Measurements from ENCODE around the gene DNM3.

DNM3 gene

DNA sequence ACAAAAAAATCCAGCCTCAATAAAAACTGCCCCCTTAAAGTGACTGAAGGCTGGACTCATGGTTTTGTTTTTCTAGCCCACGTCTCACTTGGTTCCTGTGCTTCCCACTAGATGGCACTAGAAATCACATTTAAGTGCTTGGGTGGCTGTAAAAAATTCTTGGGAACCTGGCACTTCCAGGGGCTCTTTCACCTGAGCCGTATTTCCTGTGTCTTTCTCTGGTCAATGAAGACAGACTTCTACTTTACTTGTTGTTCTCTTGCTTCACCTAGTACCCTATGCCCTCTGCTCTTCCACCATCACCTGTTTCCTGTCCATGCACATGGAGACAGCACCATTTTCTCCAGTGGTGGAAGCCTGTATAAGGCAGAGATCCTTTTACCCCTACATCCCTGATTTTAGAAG is 39.8 kb upstream of the DNM3 start:
- peaks cover 12% of the 10 kb centered on the region for H3K36me3 ChIP-seq (ENCODE audit: control insufficient read depth, low read length)

DNA sequence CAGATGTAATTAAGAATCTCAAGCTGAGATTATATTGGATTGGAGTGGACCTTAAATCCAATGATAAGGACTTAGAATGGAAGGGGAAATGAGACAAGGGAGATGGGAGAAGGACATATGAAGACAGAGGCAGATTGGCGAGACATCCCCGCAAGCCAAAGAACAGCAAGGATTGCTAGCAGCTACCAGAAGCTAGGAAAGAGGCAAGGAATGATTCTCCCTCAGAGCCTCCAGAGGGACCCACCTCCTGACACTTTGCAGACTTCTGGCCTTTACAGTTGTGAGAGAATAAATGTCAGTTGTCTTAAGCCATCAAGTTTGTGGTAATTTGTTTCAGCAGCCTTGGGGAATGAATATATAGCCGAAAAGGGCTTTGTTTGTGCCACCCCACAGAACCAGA is 39.1 kb upstream of the DNM3 start:
- Histone ChIP-seq H3K4me3 (ENCODE audit: low read length) (no peak overlapping the region), H3K79me2 (ENCODE audit: control insufficient read depth, low read length) (no peaks in the 10 kb centered on the region), H3K27me3 (ENCODE audit: control insufficient read depth, low read length) (no peaks in the 10 kb centered on the region), H3K9me2 (replicated peaks; ENCODE audit: control insufficient read depth, low read length) (no peaks in the 10 kb centered on the region), H3F3A (ENCODE audit: control insufficient read depth, insufficient read depth) (no peaks in the 10 kb centered on the region), H3K4me1 (ENCODE audit: control insufficient read depth, low read length) (no peaks in the 10 kb centered on the region), H3K4me2 (ENCODE audit: low read length) (no peak overlapping the region), H3K9me3 (ENCODE audit: control insufficient read depth, insufficient read depth, low read length) (no peaks in the 10 kb centered on the region), H4K20me1 (ENCODE audit: control insufficient read depth, insufficient read depth, low read depth, low read length) (no peaks in the 10 kb centered on the region), H3K27ac (ENCODE audit: low read depth, low read length) (no peak overlapping the region), H3K36me3 (ENCODE audit: control insufficient read depth, low read length) (peaks cover 5% of the 10 kb centered on the region)
- TF ChIP-seq EZH2phosphoT487 (IDR thresholded peaks at IDR 0.05; ENCODE audit: borderline replicate concordance, low read length), result no peak
- TF ChIP-seq, protein P1, sequence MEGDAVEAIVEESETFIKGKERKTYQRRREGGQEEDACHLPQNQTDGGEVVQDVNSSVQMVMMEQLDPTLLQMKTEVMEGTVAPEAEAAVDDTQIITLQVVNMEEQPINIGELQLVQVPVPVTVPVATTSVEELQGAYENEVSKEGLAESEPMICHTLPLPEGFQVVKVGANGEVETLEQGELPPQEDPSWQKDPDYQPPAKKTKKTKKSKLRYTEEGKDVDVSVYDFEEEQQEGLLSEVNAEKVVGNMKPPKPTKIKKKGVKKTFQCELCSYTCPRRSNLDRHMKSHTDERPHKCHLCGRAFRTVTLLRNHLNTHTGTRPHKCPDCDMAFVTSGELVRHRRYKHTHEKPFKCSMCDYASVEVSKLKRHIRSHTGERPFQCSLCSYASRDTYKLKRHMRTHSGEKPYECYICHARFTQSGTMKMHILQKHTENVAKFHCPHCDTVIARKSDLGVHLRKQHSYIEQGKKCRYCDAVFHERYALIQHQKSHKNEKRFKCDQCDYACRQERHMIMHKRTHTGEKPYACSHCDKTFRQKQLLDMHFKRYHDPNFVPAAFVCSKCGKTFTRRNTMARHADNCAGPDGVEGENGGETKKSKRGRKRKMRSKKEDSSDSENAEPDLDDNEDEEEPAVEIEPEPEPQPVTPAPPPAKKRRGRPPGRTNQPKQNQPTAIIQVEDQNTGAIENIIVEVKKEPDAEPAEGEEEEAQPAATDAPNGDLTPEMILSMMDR (IDR thresholded peaks at IDR 0.05; ENCODE audit: low read depth, low read length, poor library complexity, severe bottlenecking), result no peak

More for the DNA sequence above, 39.8 kb upstream of the DNM3 start:
- H3K9me3 ChIP-seq (ENCODE audit: control insufficient read depth, insufficient read depth, low read length), result no peaks in the 10 kb centered on the region
- H3K27ac ChIP-seq (ENCODE audit: low read depth, low read length), result no peak overlapping the region
- TF ChIP-seq EZH2phosphoT487 (IDR thresholded peaks at IDR 0.05; ENCODE audit: borderline replicate concordance, low read length), result no peak
- TF ChIP-seq, protein P1 (IDR thresholded peaks at IDR 0.05; ENCODE audit: low read depth, low read length, poor library complexity, severe bottlenecking), result peak; percentile 73
- no peak overlapping the region for H3K4me3 ChIP-seq (ENCODE audit: low read length)
- H3K27me3 ChIP-seq (ENCODE audit: control insufficient read depth, low read length), result no peaks in the 10 kb centered on the region
- H3K9me2 ChIP-seq (replicated peaks; ENCODE audit: control insufficient read depth, low read length), result no peaks in the 10 kb centered on the region
- H3K79me2 ChIP-seq (ENCODE audit: control insufficient read depth, low read length), result no peaks in the 10 kb centered on the region
- H3K4me1 ChIP-seq (ENCODE audit: control insufficient read depth, low read length), result no peaks in the 10 kb centered on the region
- no peaks in the 10 kb centered on the region for H4K20me1 ChIP-seq (ENCODE audit: control insufficient read depth, insufficient read depth, low read depth, low read length)
- H3F3A ChIP-seq (ENCODE audit: control insufficient read depth, insufficient read depth), result no peaks in the 10 kb centered on the region
- no peak overlapping the region for H3K4me2 ChIP-seq (ENCODE audit: low read length)

DNA sequence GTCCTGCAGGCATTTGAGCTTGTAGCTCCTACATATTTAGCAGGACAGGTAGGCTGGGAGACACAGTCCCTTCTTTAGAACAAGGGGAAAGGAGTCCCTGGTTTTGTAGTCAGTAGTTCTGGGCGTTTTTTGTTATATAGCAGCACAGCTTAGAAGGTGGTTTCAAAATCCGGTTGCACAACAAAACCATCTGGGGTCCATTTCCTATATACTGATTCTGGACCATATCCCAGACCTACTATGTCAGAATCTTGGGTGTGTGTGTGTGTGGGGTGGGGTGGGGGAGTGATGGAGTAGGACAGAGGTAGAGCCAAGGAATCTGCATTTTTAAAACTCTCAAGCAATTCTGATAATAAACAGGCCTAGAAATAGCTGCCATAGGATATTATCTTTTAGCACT is 38.3 kb upstream of the DNM3 start:
- H4K20me1 ChIP-seq (ENCODE audit: control insufficient read depth, insufficient read depth, low read depth, low read length), result no peaks in the 10 kb centered on the region
- no peaks in the 10 kb centered on the region for H3F3A ChIP-seq (ENCODE audit: control insufficient read depth, insufficient read depth)
- H3K9me2 ChIP-seq (replicated peaks; ENCODE audit: control insufficient read depth, low read length), result no peaks in the 10 kb centered on the region
- H3K79me2 ChIP-seq (ENCODE audit: control insufficient read depth, low read length), result no peaks in the 10 kb centered on the region
- H3K4me1 ChIP-seq (ENCODE audit: control insufficient read depth, low read length), result no peaks in the 10 kb centered on the region
- H3K4me3 ChIP-seq (ENCODE audit: low read length), result no peak overlapping the region
- no peak overlapping the region for H3K27ac ChIP-seq (ENCODE audit: low read depth, low read length)
- H3K9me3 ChIP-seq (ENCODE audit: control insufficient read depth, insufficient read depth, low read length), result no peaks in the 10 kb centered on the region
- H3K36me3 ChIP-seq (ENCODE audit: control insufficient read depth, low read length), result no peaks in the 10 kb centered on the region; the same call in 1 of the 2 replicates
- H3K27me3 ChIP-seq (ENCODE audit: control insufficient read depth, low read length), result no peaks in the 10 kb centered on the region
- no peak overlapping the region for H3K4me2 ChIP-seq (ENCODE audit: low read length)
- TF ChIP-seq EZH2phosphoT487 (IDR thresholded peaks at IDR 0.05; ENCODE audit: borderline replicate concordance, low read length), result no peak
- TF ChIP-seq, protein P1 (IDR thresholded peaks at IDR 0.05; ENCODE audit: low read depth, low read length, poor library complexity, severe bottlenecking), result no peak

All from DOHH2 (cell line).